DMS53 (cell line): ENCODE data around the gene NR2F6.
"Not testable (repeated sequence)": the region's sequence is repeated elsewhere in the genome, so short reads cannot be mapped to it uniquely, and the experiment has no call there.

Experiments used
- DNase-seq: peaks from one replicate; lab custom pipeline; 2025; lab: John Stamatoyannopoulos, UW

Gene NR2F6

GRCh38 chr19:17245535-17245984 lies at the start of gene NR2F6:
TSS of gene NR2F6 (minus strand) at chr19:17245919. CDS start at chr19:17245220, 699 bp downstream.
- DNase-seq = no peak

- DNase-seq = peak; percentile 44
These were observed 48.6 kb upstream of the NR2F6 start for GRCh38 chr19:17294051-17294891.

- DNase-seq = no peak
These were observed 47.9 kb upstream of the NR2F6 start for GRCh38 chr19:17293605-17294004.

GRCh38 chr19:17292301-17293074 lies 46.8 kb upstream of the NR2F6 start:
- DNase-seq = peak; percentile 92

GRCh38 chr19:17289489-17289888 lies 43.8 kb upstream of the NR2F6 start:
- peak; percentile 71 for DNase-seq

GRCh38 chr19:17286752-17287151 lies 41.0 kb upstream of the NR2F6 start:
- DNase-seq = no peak

- no peak for DNase-seq
These were observed 40.5 kb upstream of the NR2F6 start for GRCh38 chr19:17286263-17286662.

GRCh38 chr19:17285415-17286135 lies 39.9 kb upstream of the NR2F6 start:
- no peak for DNase-seq

- no peak for DNase-seq
These were observed 37.8 kb upstream of the NR2F6 start for GRCh38 chr19:17283504-17283996.

GRCh38 chr19:17282488-17283125 lies 36.9 kb upstream of the NR2F6 start:
- peak; percentile 93 for DNase-seq

GRCh38 chr19:17281391-17282304 lies 35.9 kb upstream of the NR2F6 start, which contains the start of gene ANKLE1:
TSS of gene ANKLE1 (plus strand) at chr19:17281901. CDS start at chr19:17281921, 20 bp downstream.
- peak; percentile 61 for DNase-seq

- DNase-seq = no peak
These were observed 33.7 kb upstream of the NR2F6 start for GRCh38 chr19:17279436-17279835.

- DNase-seq = no peak
These were observed 29.9 kb upstream of the NR2F6 start for GRCh38 chr19:17275441-17276175.

- not testable (repeated sequence) for DNase-seq
These were observed 29.2 kb upstream of the NR2F6 start for GRCh38 chr19:17274892-17275291.

GRCh38 chr19:17268754-17269153 lies 23.0 kb upstream of the NR2F6 start:
- no peak for DNase-seq

GRCh38 chr19:17266975-17267788 lies 21.5 kb upstream of the NR2F6 start, which contains the start of gene BABAM1:
TSS of gene BABAM1 (plus strand) at chr19:17267443. CDS start at chr19:17268807, 1,364 bp downstream.
- DNase-seq = peak; percentile 96

GRCh38 chr19:17266589-17266974 lies 20.9 kb upstream of the NR2F6 start:
- DNase-seq = no peak

- DNase-seq = no peak
These were observed 20.3 kb upstream of the NR2F6 start for GRCh38 chr19:17266026-17266425.

GRCh38 chr19:17264641-17264979 lies 18.9 kb upstream of the NR2F6 start, which contains the start of gene USHBP1:
TSS of gene USHBP1 (minus strand) at chr19:17264745. CDS start at chr19:17264299, 446 bp downstream.
- DNase-seq = no peak
